Measurements from ENCODE around the gene CYTH1. TPM values are rescaled to one million over a fixed set of nuclear protein-coding genes. Genes with fewer than 3 reads are reported as not detected.

CYTH1 gene
- total RNA-seq, 2 experiments from 2014 or later, result 73.0 to 148 TPM

GRCh38 chr17:78723957-78724356, 58.1 kb downstream of the CYTH1 start:
- no peaks in the 10 kb centered on the region for H3K9me2 ChIP-seq (ENCODE audit: insufficient read depth, low read length)
- ChIA-PET CTCF (ENCODE audit: unreplicated experiment) (no interaction called here), POLR2A (interaction anchor here (0.5 to 4.9 kb wide), 2 partner anchors 13 to 33 kb away, joined by 7 to 68 read pairs; no protein-coding TSS in a partner anchor)
- H4K20me1 ChIP-seq (ENCODE audit: insufficient read depth, low read length), result peaks cover 18% of the 10 kb centered on the region
- H3K4me2 ChIP-seq (ENCODE audit: low read length), result peak overlapping the region; percentile 89
- peaks cover 100% of the 10 kb centered on the region for H3K79me2 ChIP-seq (ENCODE audit: insufficient read depth, low read depth, low read length)
- no peak overlapping the region for H3K4me3 ChIP-seq (ENCODE audit: low read depth, low read length, poor library complexity, severe bottlenecking)
- DNase-seq (ENCODE audit: low spot score), result no peak
- no TSS peak for BruUV-seq (replicated peaks)
- H3K36me3 ChIP-seq (ENCODE audit: insufficient read depth, low read length), result peaks cover 22% of the 10 kb centered on the region; the same call in 1 of the 2 replicates
- peaks cover 99% of the 10 kb centered on the region for H3K4me1 ChIP-seq (ENCODE audit: insufficient read depth, low read length, poor library complexity, severe bottlenecking)
- no peak overlapping the region for H2AFZ ChIP-seq (ENCODE audit: low read length)
- no peak for TF ChIP-seq CTCF (conservative IDR thresholded peaks at IDR 0.05; ENCODE audit: low read length)
- no peak for TF ChIP-seq EZH2phosphoT487 (IDR thresholded peaks at IDR 0.05; ENCODE audit: borderline replicate concordance, low read depth, low read length)
- H3K27ac ChIP-seq (ENCODE audit: low read depth, low read length, poor library complexity, severe bottlenecking), result peak overlapping the region; percentile 56
- H3K9me3 ChIP-seq (ENCODE audit: low read length), result no peaks in the 10 kb centered on the region
- intact Hi-C loops (cut with micrococcal nuclease; ENCODE audit: unreplicated experiment), result no loop called here

GRCh38 chr17:78723001-78723796, 58.9 kb downstream of the CYTH1 start:
- BruUV-seq (replicated peaks), result no TSS peak
- Histone ChIP-seq H4K20me1 (ENCODE audit: insufficient read depth, low read length) (peaks cover 18% of the 10 kb centered on the region), H3K4me3 (ENCODE audit: low read depth, low read length, poor library complexity, severe bottlenecking) (peak overlapping the region; percentile 52), H3K36me3 (ENCODE audit: insufficient read depth, low read length) (peaks cover 22% of the 10 kb centered on the region; the same call in 1 of the 2 replicates), H3K4me2 (ENCODE audit: low read length) (peak overlapping the region; percentile 89), H2AFZ (ENCODE audit: low read length) (no peak overlapping the region), H3K9me3 (ENCODE audit: low read length) (no peaks in the 10 kb centered on the region), H3K79me2 (ENCODE audit: insufficient read depth, low read depth, low read length) (peaks cover 100% of the 10 kb centered on the region), H3K27ac (ENCODE audit: low read depth, low read length, poor library complexity, severe bottlenecking) (peak overlapping the region; percentile 88), H3K9me2 (ENCODE audit: insufficient read depth, low read length) (no peaks in the 10 kb centered on the region), H3K4me1 (ENCODE audit: insufficient read depth, low read length, poor library complexity, severe bottlenecking) (peaks cover 100% of the 10 kb centered on the region)
- TF ChIP-seq EZH2phosphoT487 (IDR thresholded peaks at IDR 0.05; ENCODE audit: borderline replicate concordance, low read depth, low read length) (no peak), CTCF (conservative IDR thresholded peaks at IDR 0.05; ENCODE audit: low read length) (no peak)
- ChIA-PET POLR2A (interaction anchor here (0.5 to 4.9 kb wide), 7 partner anchors 11 to 53 kb away, joined by 5 to 68 read pairs (median 6); no protein-coding TSS in a partner anchor), CTCF (ENCODE audit: unreplicated experiment) (interaction anchor here (1.2 to 2.3 kb wide), 2 partner anchors 10 to 19 kb away, joined by 4 to 8 read pairs; no protein-coding TSS in a partner anchor)
- no peak for DNase-seq (ENCODE audit: low spot score)
- intact Hi-C loops (cut with micrococcal nuclease; ENCODE audit: unreplicated experiment), result no loop called here

Data from OCI-LY7 (cell line).